ENCODE data around the gene LDLRAD2.

Gene LDLRAD2

DNA sequence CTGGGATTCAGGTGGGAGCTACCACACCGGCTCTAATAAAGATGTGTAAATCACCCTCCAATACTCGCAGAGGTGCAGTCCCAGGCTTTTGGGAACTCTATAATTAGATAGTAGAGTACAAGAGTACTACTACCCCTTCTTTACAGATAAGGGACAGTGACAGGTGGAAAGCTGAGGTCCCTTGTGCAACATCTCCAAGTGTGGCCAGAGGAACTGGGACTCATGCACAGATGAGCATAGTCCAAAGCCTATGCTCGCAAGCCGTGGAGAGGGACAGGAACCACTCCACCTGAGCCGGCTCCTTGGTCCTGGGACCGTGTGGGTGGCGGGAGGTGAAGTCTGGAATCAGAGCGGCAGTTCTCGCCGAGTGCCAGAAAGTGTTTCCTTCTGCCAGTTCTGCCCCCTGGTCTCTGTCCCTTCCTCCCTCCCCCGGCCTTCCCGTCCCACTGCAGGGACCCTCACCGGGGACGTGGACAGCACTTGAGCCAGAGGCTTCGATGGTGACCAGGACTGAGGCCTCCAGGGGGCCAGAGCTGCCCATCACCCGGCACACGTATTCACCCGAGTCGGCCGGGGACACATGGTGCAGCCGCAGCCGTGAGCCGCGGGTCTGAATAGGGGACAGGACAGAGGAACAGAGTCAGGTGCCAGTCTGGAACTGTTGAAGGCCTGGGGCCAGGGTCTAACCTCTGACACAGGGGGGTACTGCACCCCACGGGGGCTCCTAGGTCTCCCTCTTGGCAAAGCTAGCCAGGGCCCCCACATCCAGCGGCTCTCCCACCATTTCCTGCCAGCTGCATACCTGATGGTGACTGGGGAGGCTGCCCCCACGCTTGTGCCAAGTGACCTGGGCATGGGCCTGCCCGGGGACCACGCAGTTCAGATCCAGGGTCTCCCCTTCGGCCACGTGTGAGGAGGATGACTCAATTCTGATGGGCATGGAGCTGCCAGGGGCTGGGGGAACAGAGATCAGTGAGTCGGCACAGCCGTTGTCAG lies 33.9 kb downstream of the LDLRAD2 start:
- no peak for DNase-seq

GRCh38 chr1:21847223-21848205 lies 35.4 kb downstream of the LDLRAD2 start:
- no peak for DNase-seq

GRCh38 chr1:21848524-21849174 lies 36.6 kb downstream of the LDLRAD2 start:
- DNase-seq: no peak

DNA sequence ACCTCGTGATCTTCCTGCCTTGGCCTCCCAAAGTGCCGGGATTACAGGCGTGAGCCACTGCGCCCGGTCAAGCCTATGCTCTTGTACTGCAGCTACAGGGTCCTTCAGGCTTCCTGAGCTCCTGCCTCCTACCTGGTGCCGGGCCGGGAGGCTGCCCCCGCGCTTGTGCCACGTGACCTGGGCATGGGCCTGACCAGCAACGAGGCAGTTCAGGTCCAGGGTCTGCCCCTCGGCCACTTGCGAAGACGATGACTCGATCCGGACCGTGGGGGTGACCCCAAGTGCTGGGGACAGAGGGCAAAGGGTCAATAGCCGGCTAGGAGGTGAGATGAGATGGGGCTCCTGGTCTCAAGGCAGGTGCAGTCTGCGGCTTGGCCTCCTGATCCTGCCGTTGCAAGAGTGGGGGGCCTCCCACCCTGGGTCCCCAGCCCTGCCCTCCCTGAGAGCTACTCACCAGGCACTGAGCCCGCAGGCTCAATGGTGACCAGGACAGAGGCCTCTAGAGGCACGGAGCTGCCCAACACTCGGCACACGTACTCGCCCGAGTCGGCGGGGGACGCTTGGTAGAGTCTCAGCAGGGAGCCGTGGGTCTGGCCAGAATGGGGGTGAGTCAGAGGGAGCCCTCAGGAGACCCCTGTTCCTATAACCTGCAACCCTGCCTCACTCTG lies 38.0 kb downstream of the LDLRAD2 start:
- DNase-seq: no peak

GRCh38 chr1:21851430-21852250 lies 39.6 kb downstream of the LDLRAD2 start:
- no peak for DNase-seq

DNA sequence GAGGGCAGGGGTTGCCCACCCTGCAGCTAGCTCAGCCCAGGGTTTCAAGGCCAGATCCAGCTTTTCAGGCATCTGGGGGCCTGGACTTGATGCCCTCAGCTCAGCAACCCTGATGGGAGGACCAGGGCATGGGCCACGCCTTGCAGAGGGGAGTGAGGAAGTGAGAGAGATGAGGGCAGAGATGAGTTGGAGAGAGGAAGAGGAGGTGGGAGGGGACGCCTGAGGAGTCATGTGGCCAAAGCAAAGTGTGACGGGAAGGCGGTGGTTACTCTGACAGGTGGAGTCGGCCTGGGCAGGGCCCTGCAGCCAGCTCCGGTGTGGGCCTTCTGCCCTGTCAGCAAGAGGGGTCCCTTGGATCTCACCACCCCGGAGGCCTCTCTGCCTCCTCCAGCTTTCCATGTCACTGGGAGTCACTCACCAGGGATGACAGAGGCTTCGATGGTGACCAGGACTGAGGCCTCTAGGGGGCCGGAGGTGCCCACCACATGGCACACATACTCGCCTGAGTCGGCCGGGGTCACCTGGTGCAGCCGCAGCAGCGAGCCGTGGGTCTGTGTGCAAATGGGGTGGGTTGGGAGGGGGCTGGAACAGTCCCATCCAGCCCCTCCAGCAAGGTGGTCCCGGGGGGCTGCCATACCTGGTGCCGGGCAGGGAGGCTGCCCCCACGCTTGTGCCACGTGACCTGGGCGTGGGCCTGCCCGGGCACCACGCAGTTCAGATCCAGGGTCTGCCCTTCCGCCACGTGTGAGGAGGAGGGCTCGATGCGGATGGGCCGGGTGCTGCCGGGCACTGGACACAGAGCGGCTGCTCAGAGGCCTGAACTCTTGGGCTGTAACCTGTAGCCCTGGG lies 40.4 kb downstream of the LDLRAD2 start:
- DNase-seq: no peak

GRCh38 chr1:21853131-21853427 lies 41.0 kb downstream of the LDLRAD2 start:
- no peak for DNase-seq

- DNase-seq: no peak
Observed at GRCh38 chr1:21854090-21854750, 42.2 kb downstream of the LDLRAD2 start.

DNA sequence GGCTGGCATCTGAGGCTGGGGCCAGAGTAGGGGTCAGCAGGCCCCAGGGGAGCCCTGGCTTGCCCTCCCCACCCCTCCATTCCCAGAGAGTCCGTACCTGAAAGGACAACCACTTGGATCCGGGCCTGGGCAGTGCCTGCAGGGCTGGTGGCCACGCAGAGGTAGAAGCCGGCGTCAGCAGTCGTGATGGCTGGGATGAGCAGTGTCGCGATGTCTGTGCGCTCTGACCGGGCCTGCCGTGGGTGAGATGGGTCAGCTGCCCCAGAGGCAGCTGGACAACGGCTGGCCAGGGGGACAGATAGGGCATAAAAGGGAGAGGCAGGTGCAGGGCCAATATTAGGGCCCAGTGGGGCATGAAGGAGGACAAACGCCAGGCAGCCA lies 42.7 kb downstream of the LDLRAD2 start:
- no peak for DNase-seq

DNA sequence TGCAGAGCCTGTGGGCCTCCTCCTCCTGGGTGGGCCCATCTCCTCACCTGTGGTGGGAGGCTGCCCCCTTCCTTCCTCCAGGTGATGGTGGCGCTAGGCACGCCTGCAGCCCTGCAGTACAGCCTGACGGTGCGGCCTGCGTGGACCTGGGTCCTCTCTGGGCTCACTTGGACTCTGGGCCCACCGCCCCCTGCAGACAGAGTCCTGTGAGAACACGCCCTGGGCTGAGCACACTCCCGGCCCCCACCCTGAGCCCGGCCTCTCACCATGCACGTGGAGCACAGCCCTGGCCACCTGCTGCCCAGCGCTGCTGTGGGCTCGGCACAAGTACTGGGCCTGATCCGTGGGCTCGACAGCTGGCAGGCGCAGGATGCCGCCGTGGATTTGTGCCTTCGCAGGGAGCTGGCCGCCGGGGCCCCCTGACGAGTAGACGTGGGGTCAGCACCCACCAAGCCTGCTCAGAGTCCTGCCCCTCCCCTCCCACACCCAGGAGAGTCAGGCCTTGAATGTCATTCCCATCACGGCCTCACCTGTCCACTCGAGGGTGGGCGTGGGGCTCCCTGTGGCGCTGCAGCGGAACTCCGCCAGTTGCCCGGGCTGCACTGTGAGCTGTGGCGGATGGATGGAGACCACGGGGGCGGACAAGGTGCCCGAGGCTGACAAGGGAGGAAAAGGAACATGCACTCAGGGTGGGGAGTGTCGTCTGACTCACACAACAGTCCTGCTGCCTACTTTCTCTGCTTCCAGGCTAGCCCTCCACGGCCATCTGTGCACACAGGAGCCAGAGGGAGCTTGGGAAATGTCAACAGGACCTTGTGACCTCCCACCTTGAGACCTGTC lies 43.4 kb downstream of the LDLRAD2 start:
- DNase-seq: peak in 1 of 3 experiments; percentile 19

DNA sequence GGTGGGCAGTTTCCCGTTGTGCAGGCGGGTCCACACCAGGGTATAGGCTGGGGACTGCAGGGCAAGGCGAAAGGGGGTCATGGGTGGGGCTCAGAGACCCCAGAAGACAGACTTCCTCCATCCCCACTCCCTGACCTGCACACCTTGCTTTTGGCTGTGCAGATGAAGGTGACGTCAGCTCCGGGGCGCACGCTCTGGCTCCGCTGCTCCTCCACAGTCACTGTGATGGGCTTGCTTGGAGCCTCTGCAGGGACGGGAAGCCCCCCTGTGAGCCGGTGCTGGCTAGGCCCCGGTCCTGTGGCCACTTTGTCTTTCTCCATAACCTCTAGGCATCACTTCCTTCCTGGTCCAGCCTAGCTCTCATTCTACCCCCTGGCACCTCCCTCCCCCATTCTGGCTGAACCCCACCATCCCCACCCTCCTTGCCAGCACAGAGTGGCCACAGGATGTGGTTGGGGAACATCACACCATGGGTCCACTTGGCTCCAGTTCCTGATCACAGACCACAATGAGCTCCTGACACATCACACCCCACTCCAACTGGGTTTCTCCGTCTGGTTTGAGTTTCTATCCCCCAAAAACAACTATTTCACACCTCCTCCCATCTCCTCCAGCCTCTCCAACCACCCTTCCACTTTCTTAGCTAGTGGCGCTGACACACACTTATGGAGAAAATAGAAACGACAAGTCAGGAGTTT lies 45.2 kb downstream of the LDLRAD2 start:
- no peak for DNase-seq

DNA sequence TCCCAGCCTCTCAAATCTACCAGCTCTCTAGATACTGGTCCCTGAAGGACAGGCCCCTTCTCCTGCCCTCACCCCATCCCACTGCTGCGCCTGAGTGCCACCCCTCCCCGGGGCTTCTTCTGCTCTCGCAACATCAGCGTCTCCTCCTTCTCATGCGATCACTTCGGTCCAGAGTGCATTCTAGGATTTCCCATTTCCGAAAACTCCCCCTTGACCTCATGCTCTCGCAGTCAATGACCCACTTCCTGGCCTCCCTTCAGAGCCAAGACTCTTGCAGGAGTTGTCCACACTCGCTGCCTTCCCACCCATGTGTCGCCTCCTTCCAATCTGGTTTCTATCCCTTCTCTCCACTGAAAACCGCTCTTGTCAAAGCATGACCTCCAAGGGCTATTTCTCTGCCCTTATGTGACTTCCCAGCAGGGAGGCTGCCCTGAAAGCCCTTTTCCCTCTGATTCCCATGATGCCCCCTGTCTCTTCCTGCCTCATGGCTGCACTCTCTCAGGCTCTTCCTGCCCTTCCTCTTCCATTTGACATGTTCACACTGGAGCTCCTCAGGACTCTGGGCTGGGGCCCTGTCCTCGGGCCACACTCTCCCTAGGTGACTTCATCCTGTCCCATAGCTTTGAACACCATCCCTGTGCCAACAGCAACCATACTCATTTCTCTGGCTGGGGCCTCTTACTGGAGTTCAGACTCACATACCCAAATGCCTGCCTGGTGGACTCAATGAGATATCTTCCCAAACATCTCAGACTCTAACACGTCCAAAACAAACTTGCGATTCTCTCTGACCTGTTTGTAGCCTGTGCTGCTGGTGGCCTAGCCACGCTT lies 46.0 kb downstream of the LDLRAD2 start:
- no peak for DNase-seq

DNA sequence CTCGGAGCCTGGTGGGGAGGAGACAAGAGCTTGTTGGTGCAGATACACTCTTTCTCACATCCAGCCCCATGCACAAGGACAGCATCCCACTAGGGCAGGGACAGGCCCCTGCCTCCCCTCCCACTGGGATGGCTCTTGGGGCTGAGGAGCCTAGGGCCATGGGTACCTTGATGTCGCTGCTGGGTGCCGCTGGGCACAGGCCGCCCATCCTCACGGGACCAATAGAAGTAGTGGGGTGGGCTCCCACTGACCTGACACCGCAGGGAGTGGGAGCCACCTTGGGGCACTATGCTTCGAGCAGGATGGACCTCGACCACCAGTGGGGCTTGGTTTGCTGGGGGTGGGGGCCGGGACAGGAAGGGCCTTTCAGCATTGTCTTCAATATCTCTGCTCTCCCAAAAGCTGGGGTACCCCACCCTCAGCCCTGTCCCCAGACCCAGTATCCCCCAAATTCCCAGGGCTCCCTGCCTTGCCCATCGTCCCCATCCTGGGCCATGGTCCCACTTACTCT lies 47.7 kb downstream of the LDLRAD2 start:
- no peak for DNase-seq

GRCh38 chr1:21860971-21861370 lies 48.9 kb downstream of the LDLRAD2 start:
- DNase-seq: no peak

DNA sequence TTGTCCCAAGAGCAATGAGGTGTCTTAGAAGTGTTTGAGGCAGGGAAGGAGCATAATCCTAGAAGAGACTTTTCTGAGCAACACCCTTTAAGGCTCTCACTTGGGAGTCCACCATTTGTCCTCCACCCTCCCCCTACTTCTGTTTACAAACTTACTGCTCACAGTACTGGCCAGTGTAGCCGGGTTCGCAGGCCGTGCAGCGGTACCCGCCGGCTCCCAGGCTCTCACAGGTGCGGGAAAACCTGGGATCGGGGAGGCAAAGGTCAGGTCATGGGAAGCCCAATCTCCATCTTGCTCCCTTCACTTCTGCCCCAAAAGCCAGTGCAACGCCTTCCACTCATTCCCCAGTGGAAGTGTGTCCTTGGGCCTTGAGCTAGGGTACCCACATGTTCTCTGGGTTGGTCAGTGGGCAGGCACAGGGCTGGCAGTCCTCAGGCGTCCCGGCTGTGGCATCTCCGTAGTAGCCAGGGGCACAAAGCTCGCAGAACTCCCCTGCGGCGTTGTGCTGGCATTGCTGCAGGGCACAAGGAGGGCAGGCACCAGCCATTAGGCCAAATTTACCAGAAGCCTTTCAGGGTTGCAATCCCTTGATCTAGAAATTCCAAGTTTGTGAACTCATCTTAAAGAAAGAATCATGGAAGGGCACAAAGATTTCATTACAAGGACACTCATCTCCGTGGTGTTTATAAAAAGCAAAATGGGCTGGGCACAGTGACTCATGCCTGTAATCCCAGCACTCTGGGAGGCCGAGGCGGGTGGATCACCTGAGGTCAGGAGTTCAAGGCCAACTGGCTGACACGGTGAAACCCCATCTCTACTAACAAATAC lies 49.8 kb downstream of the LDLRAD2 start:
- no peak for DNase-seq

DNA sequence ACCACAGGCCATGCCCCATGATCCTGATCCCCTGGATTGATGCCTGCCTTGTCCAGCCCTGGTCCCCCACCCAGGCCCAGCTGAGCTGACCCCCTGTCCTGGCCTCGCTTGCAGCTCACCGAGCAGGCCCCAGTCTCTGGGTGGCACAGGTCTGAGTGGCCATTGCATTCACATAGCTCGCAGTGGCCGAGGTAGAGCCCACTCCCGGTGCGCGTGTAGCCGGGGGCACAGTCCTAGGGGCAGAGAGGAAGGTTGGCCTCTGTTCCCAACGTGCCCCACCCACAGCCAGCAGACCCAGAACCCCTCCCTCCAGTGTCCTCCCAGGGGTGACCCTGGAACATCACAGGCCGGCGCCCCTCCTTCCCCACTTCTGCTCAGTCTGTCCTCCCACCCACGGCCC lies 51.9 kb downstream of the LDLRAD2 start:
- no peak for DNase-seq

Measured in NCI-H1417 (cell line).